Activated CD4-positive, alpha-beta memory T cell treated with anti-CD3 and anti-CD28 coated beads, Interleukin-2, amount 10 ng/mL, durations not matched to agents 7 days and 5 days (primary cell): ENCODE measurements around the gene CHST8. TPM values are rescaled to one million over a fixed set of nuclear protein-coding genes. Genes with fewer than 3 reads are reported as not detected.

ENCODE experiments used
- CTCF ChIA-PET: fragments of 350-600 bp; sonication (Branson Sonifier 250); formaldehyde crosslinking; loops from one replicate; lab custom pipeline; 2021; ENCODE audit warnings: antibody characterized with exemption, inconsistent platforms; lab: Charles Lee
- POLR2A ChIA-PET: fragments of 350-600 bp; sonication (Branson Sonifier 250); formaldehyde crosslinking; loops from one replicate; lab custom pipeline; 2021; ENCODE audit warnings: antibody characterized with exemption; lab: Charles Lee
- DNase-seq: peaks from one replicate; pipeline ENCODE4 v3.0.0-alpha.2; 2020
- H3K27ac Mint-ChIP-seq: one replicate; pipeline ENCODE4 v1.8.0; 2021; ENCODE audit warnings: mild to moderate bottlenecking, mixed read lengths
- H3K27me3 Mint-ChIP-seq: one replicate; pipeline ENCODE4 v1.8.0; 2021; ENCODE audit warnings: mixed read lengths
- H3K36me3 Mint-ChIP-seq: one replicate; pipeline ENCODE4 v1.8.0; 2021; ENCODE audit warnings: low read depth, mixed read lengths
- H3K4me1 Mint-ChIP-seq: one replicate; pipeline ENCODE4 v1.8.0; 2021; ENCODE audit warnings: mixed read lengths
- H3K4me3 Mint-ChIP-seq: one replicate; pipeline ENCODE4 v1.8.0; 2021; ENCODE audit warnings: mild to moderate bottlenecking, mixed read lengths
- H3K9me3 Mint-ChIP-seq: one replicate; pipeline ENCODE4 v1.8.0; 2021; ENCODE audit warnings: mixed read lengths
- total RNA-seq, 2 experiments: library from RNA; stranded (reverse); gene quantifications; one replicate each; pipeline ENCODE4 v1.2.3, GENCODE V29; 2021

Gene CHST8
- total RNA-seq, 2 experiments from 2014 or later, result not detected

- Mint-ChIP-seq H3K27me3 (no peaks in the 10 kb centered on the region), H3K36me3 (no peaks in the 10 kb centered on the region), H3K4me3 (no peak overlapping the region), H3K4me1 (no peaks in the 10 kb centered on the region), H3K27ac (no peak overlapping the region), H3K9me3 (peaks cover under 1% of the 10 kb centered on the region)
- ChIA-PET POLR2A (no interaction called here), CTCF (no interaction called here)
- no peak for DNase-seq
These were observed 105.7 kb downstream of the CHST8 start for GRCh38 chr19:33727331-33727998.

GRCh38 chr19:33728141-33728540 lies 106.4 kb downstream of the CHST8 start:
- H3K9me3 Mint-ChIP-seq, result peaks cover 3% of the 10 kb centered on the region
- CTCF ChIA-PET, result interaction anchor here (0.9 kb wide), 1 partner anchor 208 kb away, joined by 3 read pairs; no protein-coding TSS in a partner anchor
- no peak overlapping the region for H3K4me3 Mint-ChIP-seq
- H3K4me1 Mint-ChIP-seq, result no peaks in the 10 kb centered on the region
- no peak for DNase-seq
- H3K27ac Mint-ChIP-seq, result no peak overlapping the region
- POLR2A ChIA-PET, result no interaction called here
- H3K27me3 Mint-ChIP-seq, result no peaks in the 10 kb centered on the region
- H3K36me3 Mint-ChIP-seq, result no peaks in the 10 kb centered on the region

- ChIA-PET POLR2A (no interaction called here), CTCF (no interaction called here)
- Mint-ChIP-seq H3K9me3 (peaks cover 3% of the 10 kb centered on the region), H3K4me1 (no peaks in the 10 kb centered on the region), H3K27ac (no peak overlapping the region), H3K27me3 (peaks cover 2% of the 10 kb centered on the region), H3K36me3 (no peaks in the 10 kb centered on the region), H3K4me3 (no peak overlapping the region)
- no peak for DNase-seq
These were observed 109.3 kb downstream of the CHST8 start for GRCh38 chr19:33730858-33731607.

DNA sequence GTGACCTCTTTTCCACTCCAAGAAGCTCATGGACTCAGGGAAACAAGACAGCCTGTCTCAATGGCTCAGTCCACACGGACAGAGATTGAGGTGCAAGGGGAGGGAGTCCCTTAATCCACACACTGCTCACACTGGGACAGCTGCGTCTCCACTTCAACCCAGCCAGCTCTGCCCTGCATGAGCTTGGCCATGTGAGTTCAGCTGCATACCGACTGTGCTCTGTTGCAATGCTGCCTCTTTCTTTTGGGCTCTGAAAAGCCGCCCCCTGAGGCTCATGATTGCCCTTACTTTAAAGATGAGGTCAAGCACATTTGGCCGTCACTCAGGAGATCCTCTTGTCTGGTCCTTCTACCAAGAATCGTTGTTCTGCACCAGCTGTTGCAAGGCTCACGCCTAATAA lies 110.1 kb downstream of the CHST8 start:
- DNase-seq, result no peak
- Mint-ChIP-seq H3K4me1 (no peaks in the 10 kb centered on the region), H3K36me3 (no peaks in the 10 kb centered on the region), H3K4me3 (no peak overlapping the region), H3K27ac (no peak overlapping the region), H3K27me3 (peaks cover 2% of the 10 kb centered on the region), H3K9me3 (peaks cover 3% of the 10 kb centered on the region)
- CTCF ChIA-PET, result no interaction called here
- POLR2A ChIA-PET, result no interaction called here

- POLR2A ChIA-PET, result no interaction called here
- Mint-ChIP-seq H3K36me3 (no peaks in the 10 kb centered on the region), H3K9me3 (peaks cover 3% of the 10 kb centered on the region), H3K27ac (no peak overlapping the region), H3K27me3 (peaks cover 2% of the 10 kb centered on the region), H3K4me3 (no peak overlapping the region), H3K4me1 (no peaks in the 10 kb centered on the region)
- CTCF ChIA-PET, result no interaction called here
- no peak for DNase-seq
These were observed 113.2 kb downstream of the CHST8 start for GRCh38 chr19:33734913-33735312.

GRCh38 chr19:33736158-33736557 lies 114.4 kb downstream of the CHST8 start:
- ChIA-PET POLR2A (no interaction called here), CTCF (no interaction called here)
- Mint-ChIP-seq H3K27ac (no peak overlapping the region), H3K4me3 (no peak overlapping the region), H3K9me3 (peaks cover 3% of the 10 kb centered on the region), H3K27me3 (peaks cover 2% of the 10 kb centered on the region), H3K4me1 (no peaks in the 10 kb centered on the region), H3K36me3 (no peaks in the 10 kb centered on the region)
- no peak for DNase-seq

GRCh38 chr19:33736787-33737186 lies 115.0 kb downstream of the CHST8 start:
- Mint-ChIP-seq H3K27ac (no peak overlapping the region), H3K9me3 (peaks cover 3% of the 10 kb centered on the region), H3K36me3 (no peaks in the 10 kb centered on the region), H3K4me1 (no peaks in the 10 kb centered on the region), H3K27me3 (peaks cover 2% of the 10 kb centered on the region), H3K4me3 (no peak overlapping the region)
- ChIA-PET POLR2A (no interaction called here), CTCF (interaction anchor here (1.4 kb wide), 1 partner anchor 11 kb away, joined by 3 read pairs; no protein-coding TSS in a partner anchor)
- no peak for DNase-seq

DNA sequence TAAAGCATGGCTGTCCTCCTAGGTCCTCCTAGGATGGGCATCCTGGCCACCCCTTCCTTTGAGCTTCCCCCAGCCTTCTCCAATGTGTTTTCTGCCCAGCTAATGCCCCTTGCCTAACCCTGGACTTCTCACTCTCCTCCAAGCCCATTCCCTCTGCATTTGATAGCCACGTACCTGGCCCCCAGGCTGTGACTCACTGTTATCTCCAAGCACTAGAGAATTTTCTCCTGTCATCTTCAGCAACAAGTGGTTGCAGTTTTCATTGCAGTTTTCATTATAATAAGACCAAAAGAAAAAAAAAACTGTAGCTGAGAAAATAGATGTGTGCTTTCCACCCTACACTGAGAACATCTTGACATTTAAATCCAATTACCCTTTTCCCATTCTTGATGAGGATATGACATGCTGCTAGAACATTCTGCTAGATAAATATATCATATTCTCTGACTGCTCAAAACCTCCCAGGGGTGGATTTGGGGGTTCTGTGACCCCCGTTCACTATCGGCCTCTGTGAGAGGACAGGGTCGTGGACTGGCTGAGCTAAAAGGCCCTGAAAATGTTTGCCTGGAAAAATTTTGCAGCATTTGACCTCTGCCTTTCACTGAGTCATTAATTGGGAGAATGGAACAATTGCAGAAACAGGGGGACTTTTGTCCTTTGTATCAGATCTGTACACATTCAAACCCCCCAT lies 116.1 kb downstream of the CHST8 start:
- H3K27ac Mint-ChIP-seq, result no peak overlapping the region
- POLR2A ChIA-PET, result no interaction called here
- CTCF ChIA-PET, result interaction anchor here (0.9 to 1.4 kb wide), 2 partner anchors 10 to 307 kb away, joined by 3 read pairs; no protein-coding TSS in a partner anchor

DNA sequence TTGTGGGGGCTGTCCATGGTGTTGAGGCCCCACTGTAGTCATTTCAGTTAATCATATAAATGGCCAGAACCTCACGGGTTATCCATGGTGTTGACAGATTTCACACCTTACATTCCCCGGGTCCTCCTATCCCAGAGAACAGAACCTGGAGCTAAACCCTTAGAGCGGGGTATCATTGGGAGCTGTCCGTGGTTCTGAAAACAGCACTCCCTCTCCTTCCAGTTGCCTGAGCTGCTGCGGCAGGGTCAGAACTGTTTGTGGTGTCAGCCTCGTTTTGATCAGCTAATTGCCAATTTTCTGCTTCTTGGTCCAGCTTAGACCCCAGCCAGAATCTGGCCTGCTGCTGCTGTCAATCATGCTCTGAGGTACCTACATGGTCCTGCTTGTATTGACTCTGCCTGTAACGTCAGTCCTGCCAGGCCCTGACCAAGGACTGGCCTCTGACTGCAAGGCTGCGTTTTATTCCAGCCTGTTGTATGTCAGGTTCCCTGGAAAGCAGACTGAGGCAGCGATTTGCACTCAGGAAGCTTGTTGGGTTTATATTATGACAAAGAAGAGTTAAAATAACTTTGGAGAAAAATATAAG lies 119.2 kb downstream of the CHST8 start:
- POLR2A ChIA-PET, result no interaction called here
- CTCF ChIA-PET, result interaction anchor here (0.6 kb wide), 1 partner anchor 93 kb away, joined by 3 read pairs; no protein-coding TSS in a partner anchor
- peak; percentile 30 for DNase-seq
- H3K4me3 Mint-ChIP-seq, result no peak overlapping the region
- no peaks in the 10 kb centered on the region for H3K36me3 Mint-ChIP-seq
- H3K4me1 Mint-ChIP-seq, result no peaks in the 10 kb centered on the region
- H3K9me3 Mint-ChIP-seq, result no peaks in the 10 kb centered on the region
- H3K27me3 Mint-ChIP-seq, result no peaks in the 10 kb centered on the region
- H3K27ac Mint-ChIP-seq, result no peak overlapping the region

More for the DNA sequence above, 116.1 kb downstream of the CHST8 start:
- Mint-ChIP-seq H3K4me1 (no peaks in the 10 kb centered on the region), H3K9me3 (no peaks in the 10 kb centered on the region), H3K4me3 (no peak overlapping the region), H3K36me3 (no peaks in the 10 kb centered on the region), H3K27me3 (peaks cover 2% of the 10 kb centered on the region)
- DNase-seq, result no peak

- no peak for DNase-seq
- ChIA-PET CTCF (no interaction called here), POLR2A (no interaction called here)
- Mint-ChIP-seq H3K27ac (no peak overlapping the region), H3K9me3 (no peaks in the 10 kb centered on the region), H3K36me3 (no peaks in the 10 kb centered on the region), H3K4me1 (no peaks in the 10 kb centered on the region), H3K4me3 (no peak overlapping the region), H3K27me3 (no peaks in the 10 kb centered on the region)
These were observed 123.5 kb downstream of the CHST8 start for GRCh38 chr19:33745297-33745696.

- no peak for DNase-seq
- Mint-ChIP-seq H3K27ac (no peak overlapping the region), H3K9me3 (no peaks in the 10 kb centered on the region), H3K4me1 (no peaks in the 10 kb centered on the region), H3K4me3 (no peak overlapping the region), H3K27me3 (no peaks in the 10 kb centered on the region), H3K36me3 (no peaks in the 10 kb centered on the region)
- ChIA-PET CTCF (no interaction called here), POLR2A (no interaction called here)
These were observed 124.4 kb downstream of the CHST8 start for GRCh38 chr19:33746159-33746558.

DNA sequence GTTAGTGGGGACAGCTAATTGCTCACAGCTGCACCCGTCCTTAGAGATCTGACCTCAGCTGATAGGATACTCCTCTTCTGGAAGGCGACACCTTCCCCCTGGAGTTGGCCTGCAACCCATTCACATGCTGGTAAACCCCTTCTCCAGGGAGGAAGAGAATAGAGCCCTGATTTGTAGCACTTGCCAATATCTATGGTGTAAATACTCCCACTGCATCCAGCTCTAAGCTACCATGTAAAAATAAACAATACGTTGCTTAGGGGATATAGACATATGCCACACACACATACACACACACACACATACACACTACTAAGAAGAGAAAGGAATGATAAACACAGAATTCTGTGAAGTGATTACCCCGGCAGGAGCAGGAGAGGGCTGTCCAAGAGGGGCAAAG lies 125.5 kb downstream of the CHST8 start:
- CTCF ChIA-PET, result interaction anchor here (1.4 kb wide), 1 partner anchor 317 kb away, joined by 4 read pairs; no protein-coding TSS in a partner anchor
- DNase-seq, result no peak
- no peak overlapping the region for H3K27ac Mint-ChIP-seq
- no peaks in the 10 kb centered on the region for H3K36me3 Mint-ChIP-seq
- no peaks in the 10 kb centered on the region for H3K27me3 Mint-ChIP-seq
- no peak overlapping the region for H3K4me3 Mint-ChIP-seq
- no peaks in the 10 kb centered on the region for H3K9me3 Mint-ChIP-seq
- POLR2A ChIA-PET, result no interaction called here
- no peaks in the 10 kb centered on the region for H3K4me1 Mint-ChIP-seq

DNA sequence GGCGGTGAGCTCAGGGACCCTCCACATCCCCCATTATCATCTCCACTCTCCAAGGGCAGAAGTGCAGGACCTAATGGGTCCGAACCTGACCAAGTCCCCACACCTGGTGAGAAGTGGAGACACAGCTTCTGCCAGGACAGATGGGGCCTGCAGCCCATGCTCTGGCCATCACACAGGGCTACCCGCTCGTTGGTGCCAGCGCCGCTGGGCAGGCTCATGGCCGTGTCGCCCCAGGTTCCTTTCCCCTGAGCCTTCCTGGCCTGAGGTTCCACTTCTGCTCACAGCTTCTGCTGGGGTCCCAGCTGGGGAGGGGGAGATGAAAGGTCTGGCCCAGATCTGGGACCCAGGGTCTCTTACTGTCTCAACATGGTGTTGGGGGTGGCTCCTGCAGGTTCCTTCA lies 126.5 kb downstream of the CHST8 start:
- H3K36me3 Mint-ChIP-seq, result no peaks in the 10 kb centered on the region
- ChIA-PET POLR2A (no interaction called here), CTCF (interaction anchor here (0.9 to 1.4 kb wide), 2 partner anchors 11 to 318 kb away, joined by 3 to 4 read pairs; no protein-coding TSS in a partner anchor)
- no peak for DNase-seq
- H3K27me3 Mint-ChIP-seq, result no peaks in the 10 kb centered on the region
- H3K27ac Mint-ChIP-seq, result no peak overlapping the region
- H3K4me3 Mint-ChIP-seq, result no peak overlapping the region
- no peaks in the 10 kb centered on the region for H3K9me3 Mint-ChIP-seq
- H3K4me1 Mint-ChIP-seq, result no peaks in the 10 kb centered on the region
